ENCODE measurements around the gene REPIN1.

DNA sequence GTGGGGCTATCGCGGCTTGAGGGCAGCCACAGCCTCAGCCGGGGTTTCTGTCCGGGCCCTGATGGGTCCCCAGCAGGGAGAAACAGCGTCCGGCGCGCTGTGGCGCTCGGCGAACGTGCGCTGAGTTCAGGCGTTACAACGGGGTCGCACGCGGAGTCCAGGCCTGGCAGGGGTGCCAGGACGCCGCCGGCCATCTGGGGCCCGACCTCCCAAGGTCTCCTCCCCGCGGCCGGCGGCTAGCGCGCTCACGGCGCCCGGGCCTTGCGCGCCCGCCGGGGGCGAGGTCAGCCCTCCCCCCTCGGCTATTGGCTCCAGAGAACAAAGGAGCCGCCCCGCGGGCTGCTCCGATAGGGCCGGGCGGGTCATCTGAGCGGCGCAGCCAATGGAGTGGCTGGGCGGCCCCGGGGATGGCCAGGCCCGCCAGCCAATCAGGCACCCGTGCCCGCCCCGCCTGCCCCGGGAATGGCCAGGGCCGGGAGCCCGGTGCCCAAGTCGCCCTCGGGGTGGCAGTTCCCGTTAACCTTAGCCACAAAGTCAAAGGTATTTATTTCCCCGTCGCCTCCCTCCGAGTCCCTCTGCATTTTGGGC, 10.3 kb downstream of the REPIN1 start, which contains the start of gene ZNF775:
- TF ChIP-seq, protein P1, sequence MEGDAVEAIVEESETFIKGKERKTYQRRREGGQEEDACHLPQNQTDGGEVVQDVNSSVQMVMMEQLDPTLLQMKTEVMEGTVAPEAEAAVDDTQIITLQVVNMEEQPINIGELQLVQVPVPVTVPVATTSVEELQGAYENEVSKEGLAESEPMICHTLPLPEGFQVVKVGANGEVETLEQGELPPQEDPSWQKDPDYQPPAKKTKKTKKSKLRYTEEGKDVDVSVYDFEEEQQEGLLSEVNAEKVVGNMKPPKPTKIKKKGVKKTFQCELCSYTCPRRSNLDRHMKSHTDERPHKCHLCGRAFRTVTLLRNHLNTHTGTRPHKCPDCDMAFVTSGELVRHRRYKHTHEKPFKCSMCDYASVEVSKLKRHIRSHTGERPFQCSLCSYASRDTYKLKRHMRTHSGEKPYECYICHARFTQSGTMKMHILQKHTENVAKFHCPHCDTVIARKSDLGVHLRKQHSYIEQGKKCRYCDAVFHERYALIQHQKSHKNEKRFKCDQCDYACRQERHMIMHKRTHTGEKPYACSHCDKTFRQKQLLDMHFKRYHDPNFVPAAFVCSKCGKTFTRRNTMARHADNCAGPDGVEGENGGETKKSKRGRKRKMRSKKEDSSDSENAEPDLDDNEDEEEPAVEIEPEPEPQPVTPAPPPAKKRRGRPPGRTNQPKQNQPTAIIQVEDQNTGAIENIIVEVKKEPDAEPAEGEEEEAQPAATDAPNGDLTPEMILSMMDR (conservative IDR thresholded peaks at IDR 0.05), result no peak
- no peak for TF ChIP-seq EZH2 (IDR thresholded peaks at IDR 0.05; ENCODE audit: low read depth)

Measured in PC-9 (cell line).